A549 (cell line): ENCODE results near the gene NEGR1. TPM values are rescaled to one million over a fixed set of nuclear protein-coding genes. Genes with fewer than 3 reads are reported as not detected.

Experiments
- ATAC-seq, 2 experiments: fragments of 200-7000 bp in 1 of 2; fragments of >200 bp in 1 of 2; cut with Nextera tagmentation in 1 of 2; cut with Tn5 transposase in 1 of 2; 3 replicates each; pipeline versions ENCODE4 v1.8.0 to v1.9.1; 2018 to 2020; ENCODE audit warnings: mild to moderate bottlenecking in 1 of 2, moderate library complexity in 1 of 2
- CTCF ChIA-PET: fragments of 300-600 bp; sonication (Branson Sonifier 250); formaldehyde crosslinking; extraction: SDS; loops from one replicate; lab custom pipeline; 2021; ENCODE audit warnings: antibody characterized with exemption, inconsistent platforms; lab: Yijun Ruan, JAX
- POLR2A ChIA-PET: fragments of 350-600 bp; formaldehyde crosslinking; extraction: SDS; loops from one replicate; lab custom pipeline; 2021; ENCODE audit warnings: antibody characterized with exemption, inconsistent platforms; lab: Yijun Ruan, JAX
- DNase-seq, 2 experiments: peaks; one replicate each; pipeline versions ENCODE4 v3.0.0 to v3.0.0-alpha.2; 2011 to 2016; ENCODE audit warnings: low read depth in 1 of 2, low spot score in 1 of 2
- FAIRE-seq: peaks from 2 replicates; lab custom pipeline; 2011; peaks lifted over from hg19 to GRCh38; lab: Jason Lieb, UNC
- H3K27ac ChIP-seq, 2 experiments: fragments of >200 bp; sonication (Bioruptor Twin); formaldehyde crosslinking; 3 replicates each; pipeline ENCODE4 v1.5.1; 2016 to 2017
- H3K4me1 ChIP-seq: fragments of >200 bp; sonication (Bioruptor Twin); formaldehyde crosslinking; 3 replicates; pipeline ENCODE4 v1.6.1; 2016
- H3K4me2 ChIP-seq: fragments of >200 bp; sonication (Bioruptor Twin); formaldehyde crosslinking; 3 replicates; pipeline ENCODE4 v1.6.1; 2016
- H3K4me3 ChIP-seq: fragments of >200 bp; sonication (Bioruptor Twin); formaldehyde crosslinking; 3 replicates; pipeline ENCODE4 v1.5.1; 2016
- H3K9me3 ChIP-seq: fragments of >200 bp; sonication (Bioruptor Twin); formaldehyde crosslinking; 3 replicates; pipeline ENCODE4 v1.6.1; 2016
- ATOH8 ChIP-seq: fragments of 250-450 bp; sonication (Bioruptor Pico); IDR thresholded peaks from 2 replicates; pipeline ENCODE4 v1.5.0; 2020; ENCODE audit warnings: low read depth, mild to moderate bottlenecking, moderate library complexity
- BCL3 ChIP-seq: fragments of >200 bp; sonication (Bioruptor Twin); formaldehyde crosslinking; IDR thresholded peaks from 3 replicates; pipeline ENCODE4 v1.6.1; 2016
- CBX2 ChIP-seq: fragments of 200-600 bp; sonication (generic); IDR thresholded peaks from 2 replicates; pipeline ENCODE4 v1.6.1; 2016; ENCODE audit warnings: low read depth, mild to moderate bottlenecking, borderline replicate concordance
- CBX8 ChIP-seq: fragments of 200-600 bp; sonication (generic); IDR thresholded peaks from 2 replicates; pipeline ENCODE4 v1.6.1; 2016
- CEBPB ChIP-seq, 2 experiments: fragments of >200 bp in 1 of 2; sonication (Bioruptor Twin) in 1 of 2; formaldehyde crosslinking in 1 of 2; IDR thresholded peaks; 2 replicates each; pipeline ENCODE4 v1.6.1; 2012 to 2016
- CHD2 ChIP-seq: fragments of 150-350 bp; IDR thresholded peaks from 2 replicates; pipeline ENCODE4 v1.6.1; 2014; ENCODE audit warnings: low read length; ENCODE audit not compliant: partially characterized antibody
- CHD4 ChIP-seq: fragments of 200-600 bp; sonication (generic); IDR thresholded peaks from 2 replicates; pipeline ENCODE4 v1.6.1; 2016; ENCODE audit warnings: antibody characterized with exemption, mild to moderate bottlenecking, borderline replicate concordance
- CTCF ChIP-seq: fragments of >200 bp; sonication (Bioruptor Twin); formaldehyde crosslinking; IDR thresholded peaks from 3 replicates; pipeline ENCODE4 v1.5.1; 2016
- EHF ChIP-seq: fragments of 250-450 bp; sonication (Bioruptor Pico); IDR thresholded peaks from 2 replicates; pipeline ENCODE4 v1.5.0; 2020; ENCODE audit warnings: mild to moderate bottlenecking
- EHMT2 ChIP-seq: fragments of 200-600 bp; sonication (generic); IDR thresholded peaks from 2 replicates; pipeline ENCODE4 v1.6.1; 2016; ENCODE audit warnings: antibody characterized with exemption, low read depth, mild to moderate bottlenecking, moderate library complexity
- ELK1 ChIP-seq: fragments of 150-350 bp; IDR thresholded peaks from 2 replicates; pipeline ENCODE4 v1.6.1; 2014; ENCODE audit warnings: low read depth, mild to moderate bottlenecking, low read length
- EP300 ChIP-seq, 2 experiments: fragments of >200 bp; sonication (Bioruptor Twin); formaldehyde crosslinking; IDR thresholded peaks; 2 replicates in 1 of 2; 3 replicates in 1 of 2; pipeline ENCODE4 v1.6.1; 2016 to 2017
- FOSB ChIP-seq: fragments of 250-450 bp; sonication (Bioruptor Pico); IDR thresholded peaks from 2 replicates; pipeline ENCODE4 v1.5.0; 2020; ENCODE audit warnings: mild to moderate bottlenecking, moderate library complexity
- FOSL2 ChIP-seq, 2 experiments: fragments of 450-650 bp in 1 of 2; fragments of >200 bp in 1 of 2; sonication (Bioruptor Twin) in 1 of 2; formaldehyde crosslinking; IDR thresholded peaks; 2 replicates each; pipeline versions ENCODE4 v1.5.0 to v1.6.1; 2016 to 2020; ENCODE audit warnings: mild to moderate bottlenecking in 1 of 2, moderate library complexity in 1 of 2
- GATA3 ChIP-seq: IDR thresholded peaks from 2 replicates; pipeline ENCODE4 v1.6.1; 2012; ENCODE audit warnings: borderline replicate concordance
- HDAC2 ChIP-seq: fragments of 200-600 bp; sonication (generic); IDR thresholded peaks from 2 replicates; pipeline ENCODE4 v1.6.1; 2016
- HOXA7 ChIP-seq: fragments of 250-450 bp; sonication (Bioruptor Pico); IDR thresholded peaks from 2 replicates; pipeline ENCODE4 v1.5.0; 2020; ENCODE audit warnings: mild to moderate bottlenecking, moderate library complexity
- HOXB13 ChIP-seq: fragments of 250-450 bp; sonication (Bioruptor Pico); IDR thresholded peaks from 2 replicates; pipeline ENCODE4 v1.5.0; 2020; ENCODE audit warnings: low read depth, mild to moderate bottlenecking, moderate library complexity
- MAX ChIP-seq: IDR thresholded peaks from 2 replicates; pipeline ENCODE4 v1.6.1; 2012
- PBX3 ChIP-seq: IDR thresholded peaks from 2 replicates; pipeline ENCODE4 v1.6.1; 2012
- POLR2A ChIP-seq: IDR thresholded peaks from 2 replicates; pipeline ENCODE4 v1.6.1; 2012; ENCODE audit warnings: mild to moderate bottlenecking, low read length
- POLR2AphosphoS2 ChIP-seq: conservative IDR thresholded peaks from 2 replicates; pipeline ENCODE4 v1.6.1; 2012; ENCODE audit warnings: low read length, improper control_type of control experiment, inconsistent platforms
- RAD21 ChIP-seq, 2 experiments: fragments of >200 bp in 1 of 2; sonication (Bioruptor Twin) in 1 of 2; formaldehyde crosslinking in 1 of 2; IDR thresholded peaks in 1 of 2; conservative IDR thresholded peaks in 1 of 2; 2 replicates in 1 of 2; 3 replicates in 1 of 2; pipeline ENCODE4 v1.6.1; 2012 to 2018; ENCODE audit warnings: inconsistent platforms in 1 of 2
- REST ChIP-seq: fragments of 200-600 bp; sonication (generic); IDR thresholded peaks from 2 replicates; pipeline ENCODE4 v1.6.1; 2016; ENCODE audit warnings: antibody characterized with exemption, mild to moderate bottlenecking, moderate library complexity
- RFX5 ChIP-seq: fragments of 450-650 bp; IDR thresholded peaks from 2 replicates; pipeline ENCODE4 v1.7.1; 2014; ENCODE audit warnings: antibody characterized with exemption, mild to moderate bottlenecking, moderate library complexity
- SMC3 ChIP-seq: fragments of >200 bp; sonication (Bioruptor Twin); formaldehyde crosslinking; IDR thresholded peaks from 3 replicates; pipeline ENCODE4 v1.6.1; 2018; ENCODE audit warnings: inconsistent platforms
- TFCP2L1 ChIP-seq: fragments of 250-450 bp; sonication (Bioruptor Pico); IDR thresholded peaks from 2 replicates; pipeline ENCODE4 v1.5.0; 2021; ENCODE audit warnings: mild to moderate bottlenecking
- ZC3H11A ChIP-seq: fragments of 450-650 bp; IDR thresholded peaks from 2 replicates; pipeline ENCODE4 v1.6.1; 2014; ENCODE audit warnings: antibody characterized with exemption, mild to moderate bottlenecking
- ZSCAN20 ChIP-seq: fragments of 250-450 bp; sonication (Bioruptor Pico); IDR thresholded peaks from 2 replicates; pipeline ENCODE4 v1.8.0; 2022; ENCODE audit warnings: mild to moderate bottlenecking, moderate library complexity
- WGBS: methylation state at CpG from one replicate; pipeline ENCODE4 v1.1.6; 2017; ENCODE audit errors: missing lambda C conversion rate; 5-methylcytosine and 5-hydroxymethylcytosine counted together
- polyA plus RNA-seq, 4 experiments: library from polyadenylated mRNA; depleted of rRNA in 3 of 4; stranded (reverse); fragments of >200 nt; fragmentation: RNase III in 1 of 4; extraction: RNeasy Plus Mini Kit Qiagen cat#74134 plus additional on column Dnase treatment in 1 of 4; gene quantifications; 2 replicates in 3 of 4; 3 replicates in 1 of 4; pipeline ENCODE4 v1.2.3, GENCODE V29; 2011 to 2017

Gene NEGR1
- polyA plus RNA-seq, 2 of the 4 experiments (the other 2 are of a cell fraction), result not detected

- no peak for FAIRE-seq
- Histone ChIP-seq H3K4me3 (no peak overlapping the region), H3K27ac (no peak overlapping the region), H3K4me2 (no peak overlapping the region), H3K4me1 (no peaks in the 10 kb centered on the region), H3K9me3 (no peaks in the 10 kb centered on the region)
- no peak for DNase-seq
- no peak for ATAC-seq
- TF ChIP-seq RFX5, result no peak
- no peak for TF ChIP-seq HDAC2
- no peak for TF ChIP-seq RAD21 (conservative IDR thresholded peaks at IDR 0.05 in 1 of 2, IDR thresholded peaks at IDR 0.05 in 1 of 2)
- no peak for TF ChIP-seq ZSCAN20
- no peak for TF ChIP-seq ELK1
- no peak for TF ChIP-seq FOSB (CRISPR knock-in tag)
- TF ChIP-seq EHF (CRISPR knock-in tag), result no peak
- no peak for TF ChIP-seq POLR2A
- no peak for TF ChIP-seq POLR2AphosphoS2
- TF ChIP-seq HOXA7 (CRISPR knock-in tag), result no peak
- no peak for TF ChIP-seq PBX3
- TF ChIP-seq CHD2, result no peak
- TF ChIP-seq FOSL2 (IDR thresholded peaks at IDR 0.05), result no peak
- no peak for TF ChIP-seq FOSL2 (CRISPR knock-in tag; IDR thresholded peaks at IDR 0.05)
- TF ChIP-seq EHMT2, result no peak
- no peak for TF ChIP-seq CBX2
- no peak for TF ChIP-seq SMC3
- no peak for TF ChIP-seq HOXB13 (CRISPR knock-in tag)
- no peak for TF ChIP-seq CBX8
- TF ChIP-seq REST, result no peak
- CTCF ChIA-PET, result no interaction called here
- POLR2A ChIA-PET, result no interaction called here
- WGBS, result 0% methylated on average over 3 of the region's 3 CpGs
These were observed 704.7 kb downstream of the NEGR1 start for GRCh38 chr1:71577451-71578131.

- no peak for ATAC-seq
- TF ChIP-seq CEBPB (IDR thresholded peaks at IDR 0.05), result no peak
- TF ChIP-seq CHD4, result no peak
- no peak for TF ChIP-seq FOSB (CRISPR knock-in tag)
- no peak for TF ChIP-seq CBX8
- no peak for TF ChIP-seq TFCP2L1 (CRISPR knock-in tag)
- TF ChIP-seq ZC3H11A, result no peak
- no peak for TF ChIP-seq BCL3
- no peak for TF ChIP-seq GATA3
- TF ChIP-seq CTCF, result no peak
- TF ChIP-seq MAX, result no peak
- no peak for TF ChIP-seq ATOH8
- TF ChIP-seq EP300 (IDR thresholded peaks at IDR 0.05), result no peak
These were observed 710.3 kb downstream of the NEGR1 start for GRCh38 chr1:71572038-71572437.

More at GRCh38 chr1:71572038-71572437, 710.3 kb downstream of the NEGR1 start:
- 2% methylated on average over 3 of the region's 3 CpGs for whole genome bisulfite sequencing
- CTCF ChIA-PET, result no interaction called here
- H3K4me1 ChIP-seq, result no peaks in the 10 kb centered on the region
- DNase-seq (no peak), FAIRE-seq (no peak)
- no peak overlapping the region for H3K27ac ChIP-seq
- H3K4me3 ChIP-seq, result no peak overlapping the region
- H3K9me3 ChIP-seq, result no peaks in the 10 kb centered on the region
- POLR2A ChIA-PET, result no interaction called here
- H3K4me2 ChIP-seq, result no peak overlapping the region
